GM19023 (cell line): ENCODE measurements around the gene HDAC3.

Experiments used
- ATAC-seq: cut with Tn5 transposase; IDR thresholded peaks from one replicate; pipeline ENCODE4 v1.9.1; 2021; ENCODE audit warnings: mild to moderate bottlenecking, moderate library complexity; ENCODE audit not compliant: unreplicated experiment

Gene HDAC3

GRCh38 chr5:141605523-141606277 lies 30.9 kb downstream of the HDAC3 start:
- ATAC-seq: peak; percentile 98

GRCh38 chr5:141603923-141604717 lies 32.5 kb downstream of the HDAC3 start:
- no peak for ATAC-seq

DNA sequence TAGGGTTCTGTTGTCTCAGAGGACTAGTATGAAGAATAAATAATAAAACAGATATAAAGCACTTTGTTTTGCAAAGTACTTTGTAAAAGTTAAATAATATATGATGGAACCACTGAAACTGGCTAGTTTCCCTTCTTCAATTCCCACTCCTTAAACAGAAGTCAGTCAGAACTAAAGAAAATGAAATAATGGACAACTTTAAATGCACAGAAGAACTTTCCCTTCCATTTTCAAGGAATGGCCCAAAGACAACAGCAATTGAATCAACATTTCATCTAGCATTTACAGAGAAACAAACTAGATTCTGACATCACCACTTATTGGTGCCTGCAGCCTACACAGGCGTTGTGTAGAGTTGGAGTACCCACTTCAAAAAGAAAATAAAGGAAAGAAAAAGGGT lies 34.0 kb downstream of the HDAC3 start:
- ATAC-seq: no peak

- no peak for ATAC-seq
These were observed 38.0 kb downstream of the HDAC3 start for GRCh38 chr5:141598391-141599345.

- no peak for ATAC-seq
These were observed 38.8 kb downstream of the HDAC3 start for GRCh38 chr5:141597814-141598213.

GRCh38 chr5:141597394-141597793 lies 39.3 kb downstream of the HDAC3 start:
- no peak for ATAC-seq

- no peak for ATAC-seq
These were observed 39.8 kb downstream of the HDAC3 start for GRCh38 chr5:141596867-141597266.

GRCh38 chr5:141590127-141590526 lies 46.5 kb downstream of the HDAC3 start:
- ATAC-seq: no peak

GRCh38 chr5:141586246-141586645 lies 50.4 kb downstream of the HDAC3 start:
- ATAC-seq: no peak

DNA sequence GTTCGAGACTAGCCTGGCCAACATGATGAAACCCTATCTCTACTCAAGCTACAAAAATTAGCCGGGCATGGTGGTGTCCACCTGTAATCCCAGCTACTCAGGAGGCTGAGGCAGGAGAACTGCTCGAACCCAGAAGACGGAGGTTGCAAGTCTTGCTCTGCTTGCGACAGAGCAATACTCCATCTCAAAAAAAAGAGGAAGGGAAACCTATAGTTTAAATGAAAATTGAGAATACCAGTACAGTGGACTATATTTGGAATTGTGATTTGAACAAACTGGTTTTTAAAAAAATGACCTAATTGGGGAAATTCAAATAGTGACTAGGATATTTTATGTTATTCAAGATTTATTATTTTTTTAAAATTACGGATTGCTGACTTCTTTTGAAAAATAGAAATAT lies 51.1 kb downstream of the HDAC3 start:
- ATAC-seq: no peak

- ATAC-seq: no peak
These were observed 62.5 kb downstream of the HDAC3 start for GRCh38 chr5:141574122-141574510.

DNA sequence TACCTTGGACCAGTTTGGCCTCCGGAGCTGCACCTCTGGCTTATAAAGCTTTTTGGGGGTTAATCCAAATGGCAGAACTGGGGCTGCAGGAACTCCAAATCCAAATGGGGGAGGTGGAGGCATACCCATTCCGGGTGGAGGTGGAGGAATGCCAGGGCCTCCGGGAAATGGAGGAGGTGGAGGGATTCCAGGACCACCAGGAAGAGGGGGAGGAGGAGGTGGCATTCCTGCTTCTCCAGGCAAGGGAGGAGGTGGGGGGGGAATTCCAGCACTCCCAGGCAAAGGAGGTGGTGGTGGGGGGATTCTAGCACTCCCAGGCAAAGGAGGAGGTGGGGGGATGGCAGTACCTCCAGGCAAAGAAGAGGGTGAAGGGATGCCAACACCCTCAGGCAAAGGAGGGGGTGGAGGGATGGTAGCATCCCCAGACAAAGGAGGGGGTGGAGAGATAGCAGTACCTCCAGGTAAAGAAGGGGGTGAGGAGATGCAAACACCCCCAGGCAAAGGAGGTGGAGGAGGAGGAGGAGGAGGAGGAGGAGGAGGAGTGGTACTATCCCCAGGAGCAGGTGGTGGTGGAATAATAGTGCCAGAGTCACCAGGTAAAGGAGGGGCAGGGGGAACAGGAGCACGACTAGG lies 63.0 kb downstream of the HDAC3 start:
- no peak for ATAC-seq
